Measurements from ENCODE around the gene SDR42E2. TPM values are rescaled to one million over a fixed set of nuclear protein-coding genes. Genes with fewer than 3 reads are reported as not detected.
"Not testable (repeated sequence)": the region's sequence is repeated elsewhere in the genome, so short reads cannot be mapped to it uniquely, and the experiment has no call there.

The SDR42E2 gene
- polyA plus RNA-seq (2013, experiment 1 of 2): 0.11 TPM
- polyA plus RNA-seq (2013, experiment 2 of 2): not detected

GRCh38 chr16:22161999-22162655, at the start of gene SDR42E2:
TSS of gene SDR42E2 (plus strand) at chr16:22162506. CDS start at chr16:22165583, 3,077 bp downstream.
- 1 to 8% methylated on average over 23 to 25 of the region's 40 CpGs for WGBS, 2 experiments (ENCODE audit: insufficient coverage in 2 of 2)
- Histone ChIP-seq H3K9me3 (ENCODE audit: control insufficient read depth, low read length) (no peaks in the 10 kb centered on the region), H3K4me1 (ENCODE audit: control insufficient read depth, insufficient read depth, low read length, poor library complexity, severe bottlenecking) (no peaks in the 10 kb centered on the region), H3K36me3 (ENCODE audit: control insufficient read depth, insufficient read depth, low read length) (no peaks in the 10 kb centered on the region), H3K27ac (ENCODE audit: low read depth, low read length, severe bottlenecking) (no peak within 1 kb of the TSS), H3K4me3 (ENCODE audit: extremely low read depth, insufficient read depth, low read length, poor library complexity, severe bottlenecking) (no peak within 1 kb of the TSS)

- Histone ChIP-seq H3K4me1 (ENCODE audit: control insufficient read depth, insufficient read depth, low read length, poor library complexity, severe bottlenecking) (no peaks in the 10 kb centered on the region), H3K9me3 (ENCODE audit: control insufficient read depth, low read length) (no peaks in the 10 kb centered on the region), H3K4me3 (ENCODE audit: extremely low read depth, insufficient read depth, low read length, poor library complexity, severe bottlenecking) (no peak overlapping the region), H3K36me3 (ENCODE audit: control insufficient read depth, insufficient read depth, low read length) (no peaks in the 10 kb centered on the region), H3K27ac (ENCODE audit: low read depth, low read length, severe bottlenecking) (no peak overlapping the region)
- WGBS, 2 experiments (ENCODE audit: insufficient coverage in 2 of 2): 78 to 100% methylated on average over 1 to 2 of the region's 2 CpGs
These were observed 46.1 kb upstream of the SDR42E2 start for GRCh38 chr16:22116095-22116700.

- Histone ChIP-seq H3K4me3 (ENCODE audit: extremely low read depth, insufficient read depth, low read length, poor library complexity, severe bottlenecking) (no peak overlapping the region), H3K9me3 (ENCODE audit: control insufficient read depth, low read length) (no peaks in the 10 kb centered on the region), H3K27ac (ENCODE audit: low read depth, low read length, severe bottlenecking) (no peak overlapping the region), H3K4me1 (ENCODE audit: control insufficient read depth, insufficient read depth, low read length, poor library complexity, severe bottlenecking) (no peaks in the 10 kb centered on the region), H3K36me3 (ENCODE audit: control insufficient read depth, insufficient read depth, low read length) (no peaks in the 10 kb centered on the region)
- 88% methylated on average over 1 of the region's 2 CpGs; no CpG with 5 or more reads in 1 of the 2 experiments for WGBS, 2 experiments (ENCODE audit: insufficient coverage in 2 of 2)
These were observed 44.7 kb upstream of the SDR42E2 start for GRCh38 chr16:22117609-22118008.

- H3K9me3 ChIP-seq (ENCODE audit: control insufficient read depth, low read length): no peaks in the 10 kb centered on the region
- 76 to 81% methylated on average over 2 to 3 of the region's 3 CpGs for WGBS, 2 experiments (ENCODE audit: insufficient coverage in 2 of 2)
- H3K27ac ChIP-seq (ENCODE audit: low read depth, low read length, severe bottlenecking): no peak overlapping the region
- no peaks in the 10 kb centered on the region for H3K36me3 ChIP-seq (ENCODE audit: control insufficient read depth, insufficient read depth, low read length)
- H3K4me3 ChIP-seq (ENCODE audit: extremely low read depth, insufficient read depth, low read length, poor library complexity, severe bottlenecking): no peak overlapping the region
- no peaks in the 10 kb centered on the region for H3K4me1 ChIP-seq (ENCODE audit: control insufficient read depth, insufficient read depth, low read length, poor library complexity, severe bottlenecking)
These were observed 41.9 kb upstream of the SDR42E2 start for GRCh38 chr16:22120440-22120839.

GRCh38 chr16:22122239-22122638, 40.1 kb upstream of the SDR42E2 start:
- H3K4me3 ChIP-seq (ENCODE audit: extremely low read depth, insufficient read depth, low read length, poor library complexity, severe bottlenecking): no peak overlapping the region
- no peaks in the 10 kb centered on the region for H3K4me1 ChIP-seq (ENCODE audit: control insufficient read depth, insufficient read depth, low read length, poor library complexity, severe bottlenecking)
- no peaks in the 10 kb centered on the region for H3K9me3 ChIP-seq (ENCODE audit: control insufficient read depth, low read length)
- H3K36me3 ChIP-seq (ENCODE audit: control insufficient read depth, insufficient read depth, low read length): no peaks in the 10 kb centered on the region
- H3K27ac ChIP-seq (ENCODE audit: low read depth, low read length, severe bottlenecking): no peak overlapping the region

GRCh38 chr16:22123146-22123545, 39.2 kb upstream of the SDR42E2 start:
- H3K9me3 ChIP-seq (ENCODE audit: control insufficient read depth, low read length): no peaks in the 10 kb centered on the region

GRCh38 chr16:22123759-22124490, 38.4 kb upstream of the SDR42E2 start:
- WGBS, 2 experiments (ENCODE audit: insufficient coverage in 2 of 2): 73 to 89% methylated on average over 3 to 6 of the region's 7 CpGs
- no peak overlapping the region for H3K4me3 ChIP-seq (ENCODE audit: extremely low read depth, insufficient read depth, low read length, poor library complexity, severe bottlenecking)
- no peak overlapping the region for H3K27ac ChIP-seq (ENCODE audit: low read depth, low read length, severe bottlenecking)
- H3K9me3 ChIP-seq (ENCODE audit: control insufficient read depth, low read length): no peaks in the 10 kb centered on the region
- no peaks in the 10 kb centered on the region for H3K36me3 ChIP-seq (ENCODE audit: control insufficient read depth, insufficient read depth, low read length)
- no peaks in the 10 kb centered on the region for H3K4me1 ChIP-seq (ENCODE audit: control insufficient read depth, insufficient read depth, low read length, poor library complexity, severe bottlenecking)

More at GRCh38 chr16:22123146-22123545, 39.2 kb upstream of the SDR42E2 start:
- Histone ChIP-seq H3K36me3 (ENCODE audit: control insufficient read depth, insufficient read depth, low read length) (no peaks in the 10 kb centered on the region), H3K4me3 (ENCODE audit: extremely low read depth, insufficient read depth, low read length, poor library complexity, severe bottlenecking) (no peak overlapping the region), H3K4me1 (ENCODE audit: control insufficient read depth, insufficient read depth, low read length, poor library complexity, severe bottlenecking) (no peaks in the 10 kb centered on the region), H3K27ac (ENCODE audit: low read depth, low read length, severe bottlenecking) (no peak overlapping the region)
- WGBS, 2 experiments (ENCODE audit: insufficient coverage in 2 of 2): 70 to 75% methylated on average over 1 to 3 of the region's 3 CpGs

- H3K36me3 ChIP-seq (ENCODE audit: control insufficient read depth, insufficient read depth, low read length): no peaks in the 10 kb centered on the region
- H3K27ac ChIP-seq (ENCODE audit: low read depth, low read length, severe bottlenecking): no peak overlapping the region
- WGBS, 2 experiments (ENCODE audit: insufficient coverage in 2 of 2): 75 to 90% methylated on average over 3 to 4 of the region's 6 CpGs
- no peak overlapping the region for H3K4me3 ChIP-seq (ENCODE audit: extremely low read depth, insufficient read depth, low read length, poor library complexity, severe bottlenecking)
- no peaks in the 10 kb centered on the region for H3K4me1 ChIP-seq (ENCODE audit: control insufficient read depth, insufficient read depth, low read length, poor library complexity, severe bottlenecking)
- H3K9me3 ChIP-seq (ENCODE audit: control insufficient read depth, low read length): no peaks in the 10 kb centered on the region
These were observed 37.6 kb upstream of the SDR42E2 start for GRCh38 chr16:22124583-22125284.

GRCh38 chr16:22126037-22126558, 36.2 kb upstream of the SDR42E2 start:
- no peak overlapping the region for H3K27ac ChIP-seq (ENCODE audit: low read depth, low read length, severe bottlenecking)
- WGBS, 2 experiments (ENCODE audit: insufficient coverage in 2 of 2): 87 to 92% methylated on average over 10 to 14 of the region's 15 CpGs
- H3K4me3 ChIP-seq (ENCODE audit: extremely low read depth, insufficient read depth, low read length, poor library complexity, severe bottlenecking): no peak overlapping the region

GRCh38 chr16:22128537-22128936, 33.8 kb upstream of the SDR42E2 start:
- H3K27ac ChIP-seq (ENCODE audit: low read depth, low read length, severe bottlenecking); H3K4me1 ChIP-seq (ENCODE audit: control insufficient read depth, insufficient read depth, low read length, poor library complexity, severe bottlenecking); H3K36me3 ChIP-seq (ENCODE audit: control insufficient read depth, insufficient read depth, low read length); H3K4me3 ChIP-seq (ENCODE audit: extremely low read depth, insufficient read depth, low read length, poor library complexity, severe bottlenecking); H3K9me3 ChIP-seq (ENCODE audit: control insufficient read depth, low read length): not testable (repeated sequence)
- no CpG with 5 or more reads among the region's 1 CpG for WGBS, 2 experiments (ENCODE audit: insufficient coverage in 2 of 2)

More at GRCh38 chr16:22126037-22126558, 36.2 kb upstream of the SDR42E2 start:
- Histone ChIP-seq H3K36me3 (ENCODE audit: control insufficient read depth, insufficient read depth, low read length) (no peaks in the 10 kb centered on the region), H3K4me1 (ENCODE audit: control insufficient read depth, insufficient read depth, low read length, poor library complexity, severe bottlenecking) (no peaks in the 10 kb centered on the region), H3K9me3 (ENCODE audit: control insufficient read depth, low read length) (no peaks in the 10 kb centered on the region)
